Measurements from ENCODE around the gene VTI1A. TPM values are rescaled to one million over a fixed set of nuclear protein-coding genes. Genes with fewer than 3 reads are reported as not detected.

VTI1A gene
- total RNA-seq: 20.6 and 24.3 TPM in 2 replicates

DNA sequence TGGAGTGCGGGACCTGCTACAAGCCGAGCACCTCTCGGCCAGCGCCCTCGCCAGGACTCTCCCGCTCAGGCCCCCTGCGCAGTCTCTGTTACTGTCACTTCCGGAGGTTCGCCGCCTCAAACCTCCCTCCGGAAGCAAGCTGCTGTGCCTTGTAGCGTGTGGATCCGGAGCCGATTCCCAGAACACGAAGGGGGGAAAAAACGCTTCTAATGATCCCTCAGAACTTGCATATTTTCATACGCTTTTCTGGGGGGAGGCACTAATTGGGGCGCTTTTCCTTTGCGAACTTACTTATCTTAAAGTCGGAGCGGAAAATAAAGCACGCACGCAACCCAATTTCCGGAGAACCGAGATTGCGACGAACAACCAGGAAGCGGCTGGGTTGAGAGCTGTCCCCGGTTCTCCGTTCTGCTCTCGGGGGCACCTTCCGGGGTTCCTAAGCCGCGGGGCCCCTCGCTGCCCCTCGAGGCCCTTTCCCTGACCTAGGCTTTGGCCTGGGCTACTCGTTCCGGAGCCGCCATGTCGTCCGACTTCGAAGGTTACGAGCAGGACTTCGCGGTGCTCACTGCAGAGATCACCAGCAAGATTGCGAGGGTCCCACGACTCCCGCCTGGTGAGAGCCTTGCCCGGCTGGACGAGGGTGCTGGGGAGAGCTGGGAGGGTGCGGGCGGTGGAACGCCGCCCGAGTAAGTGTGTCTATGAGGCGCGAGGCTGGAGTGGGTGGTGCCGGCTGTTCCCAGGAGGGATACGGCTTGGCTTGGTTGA, at the start of gene VTI1A, which contains the start of gene ZDHHC6:
Gene VTI1A, plus strand, starts transcription at position 361 of the 765 bp plus-strand sequence. Its CDS starts 159 bp downstream, at position 520.
Gene ZDHHC6, minus strand, starts transcription at position 60 of the 765 bp plus-strand sequence. CDS start 1,478 bp downstream, outside the sequence.

Other genes with a start within 250 kb of the VTI1A start
- 0.09 TPM in 1 of 2 replicates, not detected in the other for gene TECTB, start 163.8 kb upstream of the VTI1A start, total RNA-seq
- gene ACSL5, start 73.1 kb upstream of the VTI1A start, total RNA-seq: 1.7 and 2.2 TPM in 2 replicates
- 20.6 and 22.6 TPM in 2 replicates for gene ZDHHC6, start 301 bp upstream of the VTI1A start, total RNA-seq